ENCODE measurements around the gene NEUROG3.

- TF ChIP-seq CTCF (conservative IDR thresholded peaks at IDR 0.05; ENCODE audit: low read length) (no peak), EZH2phosphoT487 (IDR thresholded peaks at IDR 0.05; ENCODE audit: borderline replicate concordance, low read depth, low read length) (no peak)
Measured at GRCh38 chr10:69527961-69528360, 45.3 kb downstream of the NEUROG3 start.

Measured in OCI-LY7 (cell line).